Endothelial cell of hepatic sinusoid (primary cell): ENCODE results near the gene BLACAT1.
"Not testable (repeated sequence)": the region's sequence is repeated elsewhere in the genome, so short reads cannot be mapped to it uniquely, and the experiment has no call there.

Experiments
- in situ Hi-C: cut with HindIII; loops from 2 replicates; pipeline ENCODE4 v1.10.0; 2017; ENCODE audit warnings: low sequenced_read_pairs

The BLACAT1 gene

GRCh38 chr1:205422993-205423642, 32.7 kb downstream of the BLACAT1 start:
- in situ Hi-C loops: no loop called here

- in situ Hi-C loops: no loop called here
Observed at GRCh38 chr1:205421798-205422197, 34.0 kb downstream of the BLACAT1 start, which contains the start of gene LEMD1. LEMD1 (minus strand) TSS chr1:205422056; CDS start chr1:205420536, 1,520 bp downstream.

- in situ Hi-C loops: no loop called here
Observed at GRCh38 chr1:205420938-205421337, 34.9 kb downstream of the BLACAT1 start.

GRCh38 chr1:205417870-205418635, 37.8 kb downstream of the BLACAT1 start:
- in situ Hi-C loops: no loop called here

- in situ Hi-C loops: no loop called here
Observed at GRCh38 chr1:205416322-205416721, 39.5 kb downstream of the BLACAT1 start.

GRCh38 chr1:205410581-205411298, 45.1 kb downstream of the BLACAT1 start:
- in situ Hi-C loops: no loop called here

- in situ Hi-C loops: no loop called here
Observed at GRCh38 chr1:205407970-205408369, 47.9 kb downstream of the BLACAT1 start.

- in situ Hi-C loops: not testable (repeated sequence)
Observed at GRCh38 chr1:205406252-205406651, 49.6 kb downstream of the BLACAT1 start.
